Choroid plexus epithelial cell (primary cell): Measurements from ENCODE around the gene PAX6.

Source experiments
- DNase-seq: peaks from one replicate; pipeline ENCODE4 v3.0.0-alpha.2; 2010; ENCODE audit warnings: low read depth
- H3K4me3 ChIP-seq: 2 replicates; pipeline ENCODE4 v1.5.1; 2011; ENCODE audit warnings: low read depth, mild to moderate bottlenecking, control low read depth, low read length, moderate library complexity
- TF ChIP-seq, protein P1 (sequence below): conservative IDR thresholded peaks from 2 replicates; pipeline ENCODE4 v1.5.1; 2011; ENCODE audit warnings: low read depth, mild to moderate bottlenecking, control low read depth, inconsistent platforms, low read length, moderate library complexity

Gene PAX6

DNA sequence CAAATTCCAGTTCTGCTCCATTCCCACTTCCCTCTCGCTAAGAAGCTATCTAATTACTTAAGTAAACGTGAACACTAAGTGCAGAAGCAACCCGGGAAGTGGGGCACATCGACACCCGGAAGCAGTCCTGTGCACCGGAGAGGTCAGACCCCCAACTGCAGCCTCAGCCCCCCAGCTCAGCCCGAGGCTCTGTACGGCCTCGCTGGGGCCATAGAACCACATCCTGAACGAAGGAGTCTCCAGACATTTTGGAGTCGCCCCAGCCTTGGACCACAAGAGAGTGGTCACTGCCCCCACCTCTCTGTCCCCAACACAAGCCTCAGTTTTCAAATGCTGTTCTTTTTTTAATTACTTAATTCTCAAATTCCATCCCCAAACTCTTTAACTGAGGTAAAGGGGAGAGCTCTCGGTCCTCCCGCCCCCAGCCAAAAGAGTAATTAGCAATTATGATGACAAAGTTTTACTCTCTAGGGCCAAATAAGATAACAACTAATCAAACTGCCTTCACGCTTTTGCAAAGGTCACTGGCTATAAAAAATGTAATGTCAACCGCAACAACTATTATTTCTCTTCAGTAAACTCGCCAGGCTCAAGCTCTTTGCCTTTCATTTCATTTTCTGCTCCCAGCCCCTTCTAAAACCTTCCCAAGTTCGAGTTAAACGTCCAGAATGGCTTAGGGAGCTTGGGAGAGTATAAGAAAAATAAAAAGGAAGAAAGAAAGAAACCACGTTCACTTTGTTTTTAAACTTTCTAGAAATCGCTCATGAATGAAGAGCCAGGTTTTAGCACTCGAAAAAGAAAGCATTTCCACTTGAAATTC, 2.2 kb downstream of the PAX6 start:
- TF ChIP-seq, protein P1, sequence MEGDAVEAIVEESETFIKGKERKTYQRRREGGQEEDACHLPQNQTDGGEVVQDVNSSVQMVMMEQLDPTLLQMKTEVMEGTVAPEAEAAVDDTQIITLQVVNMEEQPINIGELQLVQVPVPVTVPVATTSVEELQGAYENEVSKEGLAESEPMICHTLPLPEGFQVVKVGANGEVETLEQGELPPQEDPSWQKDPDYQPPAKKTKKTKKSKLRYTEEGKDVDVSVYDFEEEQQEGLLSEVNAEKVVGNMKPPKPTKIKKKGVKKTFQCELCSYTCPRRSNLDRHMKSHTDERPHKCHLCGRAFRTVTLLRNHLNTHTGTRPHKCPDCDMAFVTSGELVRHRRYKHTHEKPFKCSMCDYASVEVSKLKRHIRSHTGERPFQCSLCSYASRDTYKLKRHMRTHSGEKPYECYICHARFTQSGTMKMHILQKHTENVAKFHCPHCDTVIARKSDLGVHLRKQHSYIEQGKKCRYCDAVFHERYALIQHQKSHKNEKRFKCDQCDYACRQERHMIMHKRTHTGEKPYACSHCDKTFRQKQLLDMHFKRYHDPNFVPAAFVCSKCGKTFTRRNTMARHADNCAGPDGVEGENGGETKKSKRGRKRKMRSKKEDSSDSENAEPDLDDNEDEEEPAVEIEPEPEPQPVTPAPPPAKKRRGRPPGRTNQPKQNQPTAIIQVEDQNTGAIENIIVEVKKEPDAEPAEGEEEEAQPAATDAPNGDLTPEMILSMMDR: no peak
- DNase-seq: no peak
- H3K4me3 ChIP-seq: peak overlapping the region; percentile 14

DNA sequence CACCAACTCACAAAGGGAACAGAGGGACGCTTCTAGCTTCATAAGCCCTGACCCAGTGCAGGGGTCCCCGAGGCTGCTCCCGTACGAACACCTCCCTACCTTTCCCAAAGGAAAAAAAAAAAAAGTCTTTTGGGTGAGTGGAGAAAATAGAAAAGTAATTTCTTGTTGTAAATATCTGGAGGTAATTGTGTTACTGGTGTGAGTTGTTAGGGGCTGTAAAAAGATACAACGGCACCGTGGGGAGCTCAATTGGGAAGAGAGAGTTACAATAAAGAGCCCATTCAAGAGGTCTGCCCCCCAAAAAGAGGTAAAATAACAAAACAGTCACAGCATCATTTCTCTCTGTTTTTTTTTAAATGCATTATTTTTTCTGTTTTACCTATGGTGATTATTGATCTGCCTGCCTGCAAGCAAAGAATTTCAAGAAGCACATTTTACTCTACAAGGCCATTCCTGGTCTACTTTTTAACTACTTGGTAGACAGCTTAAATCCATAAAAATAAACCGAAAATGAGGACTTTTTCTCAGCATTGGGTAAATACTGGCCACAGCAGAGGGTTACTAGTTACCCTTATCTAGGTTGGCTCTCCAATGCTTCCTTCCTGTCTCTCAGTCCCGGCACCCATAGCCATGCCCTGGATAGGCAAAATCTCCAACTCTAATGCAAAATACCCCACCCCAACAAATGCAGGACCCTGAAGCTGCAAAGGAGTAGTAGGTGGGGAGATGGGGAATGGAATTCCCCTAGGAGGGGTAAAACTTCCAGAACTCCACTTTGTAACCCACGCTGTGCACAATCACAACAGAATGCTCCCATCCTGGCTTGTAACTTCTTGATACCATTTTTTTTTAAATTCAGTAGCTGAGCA, 3.1 kb downstream of the PAX6 start:
- no peak for DNase-seq
- TF ChIP-seq, protein P1: no peak
- no peak overlapping the region for H3K4me3 ChIP-seq

- no peak for DNase-seq
- H3K4me3 ChIP-seq: no peak overlapping the region
- TF ChIP-seq, protein P1: no peak
Observed at GRCh38 chr11:31806928-31807798, 4.0 kb downstream of the PAX6 start.

GRCh38 chr11:31806186-31806927, 4.8 kb downstream of the PAX6 start:
- TF ChIP-seq, protein P1: no peak
- no peak for DNase-seq
- no peak overlapping the region for H3K4me3 ChIP-seq

DNA sequence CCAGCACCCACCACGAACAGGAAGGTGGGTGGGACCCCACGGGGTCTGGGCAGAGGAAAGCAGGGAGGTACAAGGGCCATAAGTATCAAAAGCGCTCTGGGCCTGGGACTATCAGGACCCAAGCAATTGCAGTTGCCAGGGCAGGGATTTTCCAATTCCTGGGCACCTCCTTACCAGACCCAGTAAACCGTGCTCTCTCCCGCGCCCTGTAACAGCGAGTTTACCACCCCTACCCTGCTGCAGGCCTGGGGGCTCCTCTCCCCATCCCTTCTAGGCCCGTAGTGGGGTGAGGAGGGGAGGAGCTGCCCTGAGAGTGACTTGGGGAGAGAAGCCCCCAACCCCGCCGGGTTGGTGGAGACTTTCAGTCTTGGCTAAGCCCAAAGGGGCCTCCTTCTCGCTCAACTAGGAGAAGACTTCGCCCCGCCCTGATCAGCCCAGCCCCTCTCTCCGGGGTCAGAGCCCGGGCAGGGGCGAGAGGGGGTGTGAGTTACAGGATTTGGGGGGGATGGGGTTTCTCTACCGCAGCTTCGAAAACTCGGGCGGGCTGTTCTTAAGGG, 5.4 kb downstream of the PAX6 start:
- TF ChIP-seq, protein P1: no peak
- no peak overlapping the region for H3K4me3 ChIP-seq
- no peak for DNase-seq
